NCI-H1105 (cell line): ENCODE results near the gene LHX5.
A peak's percentile ranks its signal among the peaks of the same experiment; 100 is the strongest.

Experiments
- DNase-seq: peaks from one replicate; lab custom pipeline; 2025; lab: John Stamatoyannopoulos, UW

LHX5 gene

GRCh38 chr12:113464852-113465719, 6.6 kb downstream of the LHX5 start:
- no peak for DNase-seq

- DNase-seq, result no peak
Observed at GRCh38 chr12:113464452-113464775, 7.3 kb downstream of the LHX5 start.

GRCh38 chr12:113463746-113464451, 7.8 kb downstream of the LHX5 start:
- DNase-seq, result no peak

- DNase-seq, result no peak
Observed at GRCh38 chr12:113462998-113463745, 8.5 kb downstream of the LHX5 start.

- peak; percentile 70 for DNase-seq
Observed at GRCh38 chr12:113462117-113462774, 9.4 kb downstream of the LHX5 start.

GRCh38 chr12:113461666-113462065, 10.0 kb downstream of the LHX5 start:
- DNase-seq, result no peak

- no peak for DNase-seq
Observed at GRCh38 chr12:113459981-113460380, 11.7 kb downstream of the LHX5 start.

GRCh38 chr12:113457710-113458109, 14.0 kb downstream of the LHX5 start:
- no peak for DNase-seq

- no peak for DNase-seq
Observed at GRCh38 chr12:113457185-113457584, 14.5 kb downstream of the LHX5 start.

- peak; percentile 38 for DNase-seq
Observed at GRCh38 chr12:113456761-113457160, 14.9 kb downstream of the LHX5 start.

GRCh38 chr12:113456199-113456598, 15.5 kb downstream of the LHX5 start:
- no peak for DNase-seq

GRCh38 chr12:113453330-113453729, 18.3 kb downstream of the LHX5 start:
- no peak for DNase-seq

GRCh38 chr12:113452458-113452857, 19.2 kb downstream of the LHX5 start:
- DNase-seq, result no peak

- DNase-seq, result no peak
Observed at GRCh38 chr12:113449839-113450238, 21.8 kb downstream of the LHX5 start.

- DNase-seq, result no peak
Observed at GRCh38 chr12:113449299-113449698, 22.4 kb downstream of the LHX5 start.

- DNase-seq, result no peak
Observed at GRCh38 chr12:113448873-113449272, 22.8 kb downstream of the LHX5 start.

GRCh38 chr12:113445544-113446171, 26.0 kb downstream of the LHX5 start:
- no peak for DNase-seq

- DNase-seq, result no peak
Observed at GRCh38 chr12:113443030-113443539, 28.6 kb downstream of the LHX5 start.

GRCh38 chr12:113440947-113441782, 30.5 kb downstream of the LHX5 start:
- no peak for DNase-seq

GRCh38 chr12:113440336-113440735, 31.3 kb downstream of the LHX5 start:
- no peak for DNase-seq

GRCh38 chr12:113439606-113440030, 32.1 kb downstream of the LHX5 start:
- peak; percentile 72 for DNase-seq
